Measurements from ENCODE around the gene CR1L.

- TF ChIP-seq TBP (IDR thresholded peaks at IDR 0.05; ENCODE audit: low read depth, low read length) (no peak), TAF1 (IDR thresholded peaks at IDR 0.05; ENCODE audit: low read depth, low read length) (no peak), ATF3 (IDR thresholded peaks at IDR 0.05; ENCODE audit: insufficient read depth, low read depth, low read length) (no peak)
These were observed 119.0 kb downstream of the CR1L start for GRCh38 chr1:207763972-207764371.
